ENCODE results near the gene RPL39. TPM values are rescaled to one million over a fixed set of nuclear protein-coding genes. Genes with fewer than 3 reads are reported as not detected.

The RPL39 gene
- total RNA-seq, 1 experiment from 2014 or later: 1,700 TPM

GRCh38 chrX:119760026-119760877, 31.2 kb downstream of the RPL39 start:
- intact Hi-C loops (cut with micrococcal nuclease; ENCODE audit: unreplicated experiment): no loop called here
- H3K4me1 ChIP-seq: no peaks in the 10 kb centered on the region
- H3K36me3 ChIP-seq (ENCODE audit: control insufficient read depth, insufficient read depth, low read length): no peaks in the 10 kb centered on the region
- ChIA-PET POLR2A (no interaction called here), CTCF (no interaction called here)
- no peaks in the 10 kb centered on the region for H3K9me3 ChIP-seq
- H3K27ac Mint-ChIP-seq (ENCODE audit: unreplicated experiment): no peak overlapping the region
- H3K4me3 ChIP-seq (ENCODE audit: low read depth, low read length): no peak overlapping the region
- BruUV-seq (replicated peaks): no TSS peak
- H3K9me3 Mint-ChIP-seq (ENCODE audit: unreplicated experiment): no peaks in the 10 kb centered on the region
- no peaks in the 10 kb centered on the region for H3K27me3 Mint-ChIP-seq (ENCODE audit: insufficient read depth, unreplicated experiment)
- peaks cover 21% of the 10 kb centered on the region for H3K4me1 Mint-ChIP-seq (ENCODE audit: low read depth, unreplicated experiment)
- no peak overlapping the region for H3K4me3 Mint-ChIP-seq (ENCODE audit: unreplicated experiment)
- DNase-seq: no peak
- H3K27me3 ChIP-seq (replicated peaks; ENCODE audit: control insufficient read depth, insufficient read depth, low read length): no peaks in the 10 kb centered on the region
- TF ChIP-seq CTCF (IDR thresholded peaks at IDR 0.05; ENCODE audit: insufficient read depth in 1 of 2, low read depth in 1 of 2, low read length in 1 of 2, severe bottlenecking in 1 of 2, unreplicated experiment in 1 of 2): no peak
- no peaks in the 10 kb centered on the region for H3K36me3 Mint-ChIP-seq (ENCODE audit: insufficient read depth, unreplicated experiment)

DNA sequence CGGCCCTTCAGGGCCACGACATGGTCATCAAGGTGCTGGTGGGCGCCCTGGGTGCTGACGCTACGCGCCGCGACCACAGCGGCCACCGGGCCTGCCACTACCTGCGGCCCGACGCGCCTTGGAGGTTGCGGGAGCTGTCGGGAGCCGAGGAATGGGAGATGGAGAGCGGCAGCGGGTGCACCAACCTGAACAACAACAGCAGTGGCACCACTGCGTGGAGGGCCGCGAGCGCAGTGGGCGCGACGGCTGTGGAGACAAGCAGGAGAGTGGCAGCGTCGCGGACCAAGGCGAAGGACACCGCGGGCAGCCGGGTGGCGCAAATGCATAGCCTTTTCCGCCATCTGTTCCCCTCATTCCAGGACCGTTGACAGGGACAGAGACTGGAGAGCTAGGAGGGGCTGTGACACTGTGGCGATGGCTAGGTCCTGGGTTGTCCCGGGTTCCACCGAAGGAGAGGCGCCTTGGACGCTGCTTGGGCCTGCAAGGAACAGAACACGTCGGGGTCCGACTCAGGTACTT, 32.1 kb downstream of the RPL39 start:
- H3K27me3 Mint-ChIP-seq (ENCODE audit: insufficient read depth, unreplicated experiment): no peaks in the 10 kb centered on the region
- H3K4me3 ChIP-seq (ENCODE audit: low read depth, low read length): peak overlapping the region; percentile 46
- ChIA-PET POLR2A (interaction anchor here (0.5 to 2.4 kb wide), 3 partner anchors 25 to 94 kb away, joined by 6 to 28 read pairs (median 6); partner anchors contain the start of genes RPL39 and UPF3B), CTCF (interaction anchor here (1.3 to 2.4 kb wide), 2 partner anchors 32 to 149 kb away, joined by 6 to 9 read pairs; partner anchors contain the start of gene RPL39)
- no peaks in the 10 kb centered on the region for H3K4me1 ChIP-seq
- H3K4me3 Mint-ChIP-seq (ENCODE audit: unreplicated experiment): peak overlapping the region; percentile 97
- H3K36me3 ChIP-seq (ENCODE audit: control insufficient read depth, insufficient read depth, low read length): no peaks in the 10 kb centered on the region
- no peak overlapping the region for H3K27ac Mint-ChIP-seq (ENCODE audit: unreplicated experiment)
- H3K36me3 Mint-ChIP-seq (ENCODE audit: insufficient read depth, unreplicated experiment): no peaks in the 10 kb centered on the region
- no peaks in the 10 kb centered on the region for H3K27me3 ChIP-seq (replicated peaks; ENCODE audit: control insufficient read depth, insufficient read depth, low read length)
- no peak for TF ChIP-seq CTCF (IDR thresholded peaks at IDR 0.05; ENCODE audit: insufficient read depth in 1 of 2, low read depth in 1 of 2, low read length in 1 of 2, severe bottlenecking in 1 of 2, unreplicated experiment in 1 of 2)
- no TSS peak for BruUV-seq (replicated peaks)
- peaks cover 21% of the 10 kb centered on the region for H3K4me1 Mint-ChIP-seq (ENCODE audit: low read depth, unreplicated experiment)
- no peaks in the 10 kb centered on the region for H3K9me3 ChIP-seq
- no peaks in the 10 kb centered on the region for H3K9me3 Mint-ChIP-seq (ENCODE audit: unreplicated experiment)
- intact Hi-C loops (cut with micrococcal nuclease; ENCODE audit: unreplicated experiment): loop anchor here (10.0 kb wide), 1 partner anchor 245 kb away; no protein-coding TSS in a partner anchor
- no peak for DNase-seq

GRCh38 chrX:119758731-119759247, 32.6 kb downstream of the RPL39 start:
- H3K4me3 ChIP-seq (ENCODE audit: low read depth, low read length): peak overlapping the region; percentile 46
- TF ChIP-seq CTCF (IDR thresholded peaks at IDR 0.05; ENCODE audit: insufficient read depth in 1 of 2, low read depth in 1 of 2, low read length in 1 of 2, severe bottlenecking in 1 of 2, unreplicated experiment in 1 of 2): no peak
- CTCF ChIA-PET: interaction anchor here (0.7 to 2.4 kb wide), 8 partner anchors 21 to 149 kb away, joined by 3 to 9 read pairs (median 5); partner anchors contain the start of gene RPL39
- BruUV-seq (replicated peaks): no TSS peak
- intact Hi-C loops (cut with micrococcal nuclease; ENCODE audit: unreplicated experiment): loop anchor here (10.0 kb wide), 1 partner anchor 244 kb away; no protein-coding TSS in a partner anchor
- peak in 1 of 2 experiments; percentile 52 for DNase-seq
- POLR2A ChIA-PET: interaction anchor here (0.5 to 2.4 kb wide), 4 partner anchors 25 to 174 kb away, joined by 6 to 28 read pairs (median 13); partner anchors contain the start of genes RPL39 and UPF3B
- Mint-ChIP-seq H3K9me3 (ENCODE audit: unreplicated experiment) (no peaks in the 10 kb centered on the region), H3K4me1 (ENCODE audit: low read depth, unreplicated experiment) (peaks cover 21% of the 10 kb centered on the region), H3K4me3 (ENCODE audit: unreplicated experiment) (peak overlapping the region; percentile 97), H3K27me3 (ENCODE audit: insufficient read depth, unreplicated experiment) (no peaks in the 10 kb centered on the region), H3K36me3 (ENCODE audit: insufficient read depth, unreplicated experiment) (no peaks in the 10 kb centered on the region), H3K27ac (ENCODE audit: unreplicated experiment) (no peak overlapping the region)
- no peaks in the 10 kb centered on the region for H3K9me3 ChIP-seq
- no peaks in the 10 kb centered on the region for H3K36me3 ChIP-seq (ENCODE audit: control insufficient read depth, insufficient read depth, low read length)
- no peaks in the 10 kb centered on the region for H3K4me1 ChIP-seq
- no peaks in the 10 kb centered on the region for H3K27me3 ChIP-seq (replicated peaks; ENCODE audit: control insufficient read depth, insufficient read depth, low read length)
